Hematopoietic multipotent progenitor cell treated with erythropoietin and hydrocortisone succinate and interleukin-3 and kit ligand, for 4 days (in vitro differentiated cells): ENCODE data around the gene SMYD4.
"Not testable (repeated sequence)": the region's sequence is repeated elsewhere in the genome, so short reads cannot be mapped to it uniquely, and the experiment has no call there.

ENCODE experiments used
- DNase-seq: peaks from one replicate; pipeline ENCODE4 v3.0.0-alpha.2; 2015

SMYD4 gene

GRCh38 chr17:1753767-1754429, 75.8 kb downstream of the SMYD4 start:
- no peak for DNase-seq

GRCh38 chr17:1752425-1753262, 77.1 kb downstream of the SMYD4 start:
- DNase-seq, result peak; percentile 68

- no peak for DNase-seq
These were observed 79.1 kb downstream of the SMYD4 start for GRCh38 chr17:1750628-1751027.

- no peak for DNase-seq
These were observed 82.6 kb downstream of the SMYD4 start for GRCh38 chr17:1746975-1747543.

- DNase-seq, result no peak
These were observed 84.1 kb downstream of the SMYD4 start for GRCh38 chr17:1745513-1746020.

GRCh38 chr17:1744551-1745512, 84.9 kb downstream of the SMYD4 start:
- DNase-seq, result no peak

- DNase-seq, result no peak
These were observed 86.6 kb downstream of the SMYD4 start for GRCh38 chr17:1743088-1743439.

- DNase-seq, result no peak
These were observed 87.2 kb downstream of the SMYD4 start, which contains the start of gene SERPINF2 for GRCh38 chr17:1742371-1743087. SERPINF2 (plus strand) TSS chr17:1742871; CDS start chr17:1744996, 2,125 bp downstream.

- not testable (repeated sequence) for DNase-seq
These were observed 87.8 kb downstream of the SMYD4 start for GRCh38 chr17:1741899-1742298.

GRCh38 chr17:1737531-1738291, 92.0 kb downstream of the SMYD4 start:
- no peak for DNase-seq

- peak; percentile 33 for DNase-seq
These were observed 93.1 kb downstream of the SMYD4 start for GRCh38 chr17:1736348-1737281.

- DNase-seq, result no peak
These were observed 93.8 kb downstream of the SMYD4 start for GRCh38 chr17:1735834-1736347.

- DNase-seq, result no peak
These were observed 94.3 kb downstream of the SMYD4 start for GRCh38 chr17:1735418-1735817.

- DNase-seq, result no peak
These were observed 95.9 kb downstream of the SMYD4 start for GRCh38 chr17:1733759-1734158.

- DNase-seq, result no peak
These were observed 96.8 kb downstream of the SMYD4 start for GRCh38 chr17:1732833-1733321.

GRCh38 chr17:1732241-1732832, 97.4 kb downstream of the SMYD4 start:
- no peak for DNase-seq

GRCh38 chr17:1731194-1731506, 98.6 kb downstream of the SMYD4 start:
- no peak for DNase-seq

- DNase-seq, result peak; percentile 92
These were observed 99.1 kb downstream of the SMYD4 start for GRCh38 chr17:1730326-1731193.
